ENCODE results near the gene BUD23. TPM values are rescaled to one million over a fixed set of nuclear protein-coding genes. Genes with fewer than 3 reads are reported as not detected.

The BUD23 gene
- total RNA-seq, result 41.0 and 54.8 TPM in 2 replicates

GRCh38 chr7:73683056-73683787 is at the start of gene BUD23, which contains the start of gene DNAJC30:
BUD23 (plus strand) TSS chr7:73683597; CDS start chr7:73683626, 29 bp downstream.
DNAJC30 (minus strand) TSS chr7:73683453; CDS start chr7:73683423, 30 bp downstream.

GRCh38 chr7:73667344-73668102 is 15.9 kb upstream of the BUD23 start, which contains the start of gene VPS37D:
VPS37D (plus strand) TSS chr7:73667831; CDS start chr7:73667959, 128 bp downstream.

GRCh38 chr7:73718905-73719805 is 35.8 kb downstream of the BUD23 start, which contains the start of gene STX1A:
STX1A (minus strand) TSS chr7:73719669; CDS start chr7:73719631, 38 bp downstream.

GRCh38 chr7:73738612-73739386 is 55.4 kb downstream of the BUD23 start, which contains the start of gene ABHD11:
ABHD11 (minus strand) TSS chr7:73738802; CDS start chr7:73738770, 32 bp downstream.

Other genes with a start within 250 kb of the BUD23 start
- 0.58 and 1.3 TPM in 2 replicates for gene FZD9, start 249.8 kb upstream of the BUD23 start, total RNA-seq
- 50.4 and 61.8 TPM in 2 replicates for gene BAZ1B, start 161.3 kb upstream of the BUD23 start, total RNA-seq
- gene BCL7B, start 125.9 kb upstream of the BUD23 start, total RNA-seq, result 20.2 and 26.0 TPM in 2 replicates
- 66.2 and 135 TPM in 2 replicates for gene TBL2, start 105.0 kb upstream of the BUD23 start, total RNA-seq
- gene MLXIPL, start 59.1 kb upstream of the BUD23 start, total RNA-seq, result 0.66 TPM in 1 of 2 replicates, not detected in the other
- gene VPS37D, start 15.8 kb upstream of the BUD23 start, total RNA-seq, result 6.4 and 12.2 TPM in 2 replicates
- 2.2 and 3.8 TPM in 2 replicates for gene DNAJC30, start 144 bp upstream of the BUD23 start, total RNA-seq
- gene STX1A, start 36.1 kb downstream of the BUD23 start, total RNA-seq, result 16.3 and 20.3 TPM in 2 replicates
- gene ABHD11, start 55.2 kb downstream of the BUD23 start, total RNA-seq, result 11.6 and 19.6 TPM in 2 replicates
- gene CLDN3, start 86.7 kb downstream of the BUD23 start, total RNA-seq, result 0.33 TPM in 1 of 2 replicates, not detected in the other
- 1.3 and 1.7 TPM in 2 replicates for gene CLDN4, start 147.4 kb downstream of the BUD23 start, total RNA-seq
- gene METTL27, start 158.9 kb downstream of the BUD23 start, total RNA-seq, result 7.1 and 36.6 TPM in 2 replicates
- 0.17 TPM in 1 of 2 replicates, not detected in the other for gene TMEM270, start 177.6 kb downstream of the BUD23 start, total RNA-seq